HG03521 (cell line): Measurements from ENCODE around the gene DAPK1.

Experiments used
- ATAC-seq: cut with Tn5 transposase; IDR thresholded peaks from one replicate; pipeline ENCODE4 v1.9.1; 2021; ENCODE audit warnings: mild to moderate bottlenecking, moderate library complexity; ENCODE audit not compliant: unreplicated experiment

Gene DAPK1

DNA sequence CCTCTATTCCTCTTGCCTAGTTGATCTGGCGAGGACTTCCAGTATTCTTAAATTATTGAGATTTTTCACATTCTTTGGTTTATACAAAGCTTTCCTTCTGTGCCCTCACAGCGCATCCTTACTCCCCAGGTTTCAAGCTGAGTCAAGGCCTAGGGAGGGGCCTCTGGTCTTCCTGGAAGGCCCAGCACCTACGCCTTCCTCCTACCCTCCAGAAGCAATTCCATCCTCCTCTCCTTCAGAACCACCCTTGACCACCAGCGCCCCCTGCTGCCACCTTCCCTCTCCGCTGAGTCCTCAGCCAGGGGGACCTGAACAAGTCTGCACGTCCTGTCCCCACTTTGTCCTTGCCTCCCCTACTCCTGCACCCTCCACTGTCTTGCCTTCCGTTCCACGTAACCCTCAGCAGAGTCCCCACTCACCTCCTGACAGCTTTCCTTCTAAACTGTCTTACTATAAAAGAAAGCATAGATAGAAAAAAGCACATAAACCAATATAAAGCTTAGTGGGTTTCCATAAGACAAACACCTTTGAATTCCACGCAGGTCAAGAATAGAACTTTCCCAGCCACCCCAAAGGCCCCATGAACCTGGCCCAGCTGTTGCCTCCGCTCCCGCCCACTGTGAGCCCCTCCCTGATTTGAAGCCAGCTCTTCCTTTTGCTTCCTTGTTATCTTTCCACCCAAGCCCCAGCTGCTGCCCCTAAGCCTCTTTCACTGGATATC, 165.3 kb downstream of the DAPK1 start:
- no peak for ATAC-seq

DNA sequence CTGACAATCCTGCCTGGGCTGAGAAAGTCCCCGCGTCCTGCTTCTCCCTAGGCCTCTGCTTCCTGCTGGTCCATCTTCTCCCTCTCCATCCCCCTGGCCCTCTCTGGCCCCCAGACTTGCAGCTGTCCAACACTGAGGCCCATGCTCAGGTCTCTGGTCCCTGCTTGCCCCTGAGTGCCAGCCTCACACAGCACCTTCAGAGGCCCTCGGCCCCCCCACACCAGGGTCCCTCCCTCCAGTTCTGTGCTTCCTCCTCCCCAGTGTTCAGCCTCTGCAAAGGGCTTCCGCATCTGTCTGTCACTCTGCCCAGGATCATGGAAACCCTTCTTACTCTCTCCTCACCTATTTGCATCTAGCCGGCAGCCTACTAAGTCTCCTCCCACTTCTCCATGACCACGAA, 165.9 kb downstream of the DAPK1 start:
- ATAC-seq: no peak

DNA sequence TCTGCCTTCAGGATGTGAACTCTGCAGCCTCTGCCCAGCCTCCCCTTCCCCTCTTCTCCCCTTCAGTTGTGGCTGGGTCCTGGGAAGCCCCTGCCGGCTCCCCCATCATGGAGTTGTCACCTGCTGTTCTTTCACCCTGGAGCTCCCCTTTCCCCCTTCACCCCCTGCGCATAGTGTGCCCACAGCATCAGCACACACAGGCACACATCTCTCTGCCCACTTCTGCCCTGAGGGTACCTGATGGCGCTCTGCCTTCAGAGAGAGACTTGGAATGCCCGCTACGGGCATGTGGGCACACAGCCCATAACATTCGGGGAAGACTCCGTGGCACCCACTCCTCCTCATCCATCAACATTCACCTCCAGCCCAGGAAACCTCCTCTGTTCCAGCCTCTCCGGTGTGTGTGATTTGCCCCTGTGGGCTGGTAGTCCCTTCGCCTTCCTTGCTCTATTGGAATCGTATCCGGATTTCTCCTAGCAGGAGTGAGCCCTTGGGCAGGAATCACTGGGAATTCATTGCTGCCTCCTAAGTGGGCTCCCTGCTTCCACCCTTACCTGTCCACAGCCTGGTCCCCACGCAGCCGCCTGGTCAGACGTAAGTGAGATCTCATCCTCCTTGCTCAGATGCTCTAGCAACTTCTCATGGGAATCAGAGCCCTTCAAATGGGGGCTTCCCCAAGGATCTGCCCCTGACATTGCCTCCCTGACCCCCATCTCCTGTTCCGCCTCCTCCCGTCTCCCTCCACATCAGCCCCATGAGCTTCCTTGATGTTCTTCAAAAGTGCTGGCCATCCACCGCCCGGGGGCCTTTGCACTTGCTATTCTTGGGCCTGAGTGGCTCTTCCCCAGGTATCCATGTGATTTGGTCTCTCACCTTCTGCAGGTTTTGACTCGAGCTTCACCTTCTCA, 166.7 kb downstream of the DAPK1 start:
- no peak for ATAC-seq

DNA sequence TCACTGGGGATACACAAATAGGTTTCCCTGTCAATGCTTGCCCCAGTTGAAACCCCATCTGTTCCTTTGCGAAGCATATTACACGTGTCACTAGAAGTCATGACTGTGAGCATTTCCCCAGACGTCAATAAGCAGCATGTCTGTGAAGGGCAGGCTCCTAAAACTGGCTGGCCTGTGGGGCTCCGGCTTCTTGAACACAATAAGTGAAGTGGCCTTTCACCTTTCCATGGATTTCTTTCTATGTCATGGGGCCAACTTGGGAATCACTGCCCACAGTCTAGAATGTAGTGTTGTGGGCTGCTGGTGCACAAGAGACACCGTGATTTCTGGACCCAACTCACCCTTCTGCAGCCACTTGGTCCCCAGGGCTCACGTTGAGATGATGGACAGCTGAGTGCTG, 167.8 kb downstream of the DAPK1 start:
- no peak for ATAC-seq

DNA sequence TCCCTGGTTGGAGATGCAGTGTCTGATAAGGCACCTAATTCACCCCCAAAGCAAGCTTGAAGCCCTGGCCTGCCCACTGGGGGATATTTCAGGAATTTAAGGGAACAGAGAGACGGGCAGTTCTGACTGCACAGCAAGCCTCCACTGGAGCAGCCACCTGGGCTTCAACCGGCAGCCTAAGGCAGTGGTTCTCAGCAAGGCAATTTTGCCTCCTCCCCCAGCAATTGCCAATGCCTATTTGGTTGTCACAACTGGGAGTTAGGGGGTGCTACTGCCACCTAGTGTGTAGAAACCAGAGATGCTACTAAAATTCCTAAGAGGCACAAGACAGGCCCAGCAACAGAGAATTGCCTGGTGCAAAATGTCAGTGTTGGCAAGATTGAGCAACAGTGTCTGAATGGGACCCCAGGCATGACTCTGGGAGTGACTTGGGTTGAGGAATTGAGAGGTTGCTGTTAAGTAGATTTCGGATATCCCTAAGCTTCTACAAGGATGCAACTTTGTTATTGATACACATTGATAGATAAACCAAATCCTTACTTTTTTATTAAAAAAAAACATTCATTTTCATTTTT, 169.6 kb downstream of the DAPK1 start:
- no peak for ATAC-seq

DNA sequence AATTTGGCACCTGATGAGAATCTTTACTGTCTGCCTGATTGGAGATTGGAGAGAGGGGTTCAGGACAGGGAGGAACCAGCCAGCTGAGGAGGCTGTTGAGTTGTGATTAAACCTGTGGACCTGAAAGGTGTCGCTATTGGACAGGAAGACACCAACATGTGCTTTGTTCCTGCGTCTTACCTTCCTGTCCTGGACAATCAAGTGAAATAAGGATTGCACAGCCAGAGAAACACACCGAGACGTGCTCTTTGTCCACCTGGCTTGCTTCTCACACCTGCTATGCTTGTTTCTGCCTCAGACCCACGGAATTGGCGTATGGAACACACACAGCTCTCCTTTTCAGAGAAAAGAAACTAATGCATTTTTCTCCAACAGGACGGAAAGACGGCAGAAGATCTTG, 170.6 kb downstream of the DAPK1 start:
- no peak for ATAC-seq

DNA sequence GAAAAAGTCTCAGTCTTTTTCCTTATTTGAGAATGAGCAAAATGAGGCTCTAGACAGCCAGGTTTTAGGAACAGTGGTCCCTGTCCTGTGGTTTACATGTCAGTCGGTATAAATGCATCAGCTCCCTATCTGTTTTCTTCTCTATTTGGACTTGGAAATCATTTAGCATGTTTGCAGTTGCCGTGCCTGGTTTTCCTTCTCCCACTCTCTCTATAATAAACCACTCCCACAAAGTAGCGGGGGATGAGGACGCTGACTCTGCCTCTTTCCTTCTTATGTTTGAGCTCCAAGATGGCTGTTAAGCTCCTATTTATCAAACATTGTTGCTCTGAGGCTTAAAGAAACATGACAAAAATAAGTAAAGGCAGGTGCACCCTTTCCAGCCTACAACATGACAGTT, 171.1 kb downstream of the DAPK1 start:
- ATAC-seq: no peak

DNA sequence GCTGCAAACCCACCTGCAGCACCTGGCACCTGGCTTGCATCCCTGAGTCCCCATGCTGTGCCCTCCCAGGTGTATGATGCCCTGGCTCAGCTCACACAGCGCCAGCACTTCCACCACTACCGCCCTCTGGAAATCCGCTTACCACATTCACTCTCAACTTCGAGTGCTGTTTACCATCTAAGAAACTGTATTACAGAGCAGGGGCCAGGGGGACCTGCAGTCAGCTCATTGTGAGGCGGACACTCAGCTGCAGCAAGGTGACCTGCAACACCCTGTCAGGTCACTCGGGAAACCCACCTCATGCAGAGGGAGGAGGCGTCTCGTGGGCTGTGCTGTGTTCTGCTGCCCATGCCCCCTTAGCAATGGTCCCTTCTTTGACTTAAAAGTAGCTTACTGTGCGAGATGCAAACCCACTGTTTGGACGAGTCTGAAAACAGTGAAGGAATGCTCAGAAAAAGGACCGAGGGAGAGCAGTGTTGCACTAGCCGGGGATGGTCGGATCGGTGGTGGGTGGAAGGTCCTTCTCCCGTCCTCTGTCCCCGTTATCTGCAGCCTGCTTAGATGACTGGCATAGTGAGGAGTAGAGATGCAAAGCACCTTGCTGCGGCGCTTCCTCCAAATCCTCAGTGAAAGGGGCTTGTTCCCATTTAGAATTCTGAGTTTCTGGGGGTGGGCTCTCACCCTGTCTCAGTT, 173.1 kb downstream of the DAPK1 start:
- no peak for ATAC-seq

DNA sequence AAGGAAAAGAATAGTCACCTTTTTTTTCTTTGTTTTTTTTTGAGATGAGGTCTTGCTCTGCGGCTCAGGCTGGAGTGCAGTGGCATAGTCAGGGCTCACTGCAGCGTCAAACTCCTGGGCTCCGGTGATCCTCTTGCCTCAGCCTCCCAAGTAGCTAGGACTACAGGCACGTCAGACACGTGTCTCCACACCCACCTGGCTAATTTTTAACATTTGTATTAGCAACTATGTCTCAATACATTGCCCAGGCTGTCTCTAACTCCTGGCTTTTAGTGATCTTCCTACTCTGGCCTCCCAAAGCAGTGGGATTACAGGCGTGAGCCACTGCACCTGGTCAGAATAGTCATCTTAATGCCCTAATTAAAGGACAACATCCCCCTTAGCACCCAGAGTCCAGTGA, 173.8 kb downstream of the DAPK1 start:
- ATAC-seq: no peak

DNA sequence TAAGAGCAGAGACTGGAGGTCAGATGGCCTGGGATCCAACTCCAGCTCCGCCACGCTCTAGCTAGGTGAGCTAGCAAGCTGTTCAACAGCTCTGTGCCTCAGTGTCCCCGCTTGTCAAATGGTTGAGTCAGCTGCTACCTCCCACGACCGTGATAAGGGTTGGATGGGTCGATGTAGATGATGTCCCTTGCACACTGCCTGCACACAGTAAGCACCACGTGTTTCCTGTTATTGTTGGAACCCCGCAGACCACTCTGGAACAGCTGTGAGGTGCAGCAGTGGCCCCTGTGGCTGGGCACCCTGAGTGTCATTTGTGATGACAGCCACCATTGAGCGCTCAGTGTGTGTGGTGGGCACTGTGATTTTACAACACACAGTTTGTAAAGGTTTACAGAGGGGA, 174.3 kb downstream of the DAPK1 start:
- ATAC-seq: no peak

DNA sequence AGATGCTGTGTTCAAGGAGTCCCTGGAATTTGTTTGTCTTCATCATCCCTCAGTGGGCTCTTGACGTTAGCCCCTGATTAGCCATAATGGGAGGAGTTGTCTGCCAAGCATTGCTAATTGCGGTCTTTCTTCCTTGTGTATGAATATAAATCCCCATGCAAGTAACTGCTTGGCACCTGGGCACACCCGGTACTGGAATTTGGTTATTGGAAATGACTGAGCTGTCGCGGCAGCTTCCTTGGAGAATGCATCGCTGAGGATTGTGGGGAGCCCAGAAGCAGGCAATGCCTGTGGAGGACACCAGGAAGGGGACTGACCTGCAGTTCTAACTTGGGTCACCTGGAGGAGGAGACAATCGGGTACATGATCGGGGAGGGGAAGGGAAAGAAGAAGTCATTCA, 174.9 kb downstream of the DAPK1 start:
- ATAC-seq: no peak

DNA sequence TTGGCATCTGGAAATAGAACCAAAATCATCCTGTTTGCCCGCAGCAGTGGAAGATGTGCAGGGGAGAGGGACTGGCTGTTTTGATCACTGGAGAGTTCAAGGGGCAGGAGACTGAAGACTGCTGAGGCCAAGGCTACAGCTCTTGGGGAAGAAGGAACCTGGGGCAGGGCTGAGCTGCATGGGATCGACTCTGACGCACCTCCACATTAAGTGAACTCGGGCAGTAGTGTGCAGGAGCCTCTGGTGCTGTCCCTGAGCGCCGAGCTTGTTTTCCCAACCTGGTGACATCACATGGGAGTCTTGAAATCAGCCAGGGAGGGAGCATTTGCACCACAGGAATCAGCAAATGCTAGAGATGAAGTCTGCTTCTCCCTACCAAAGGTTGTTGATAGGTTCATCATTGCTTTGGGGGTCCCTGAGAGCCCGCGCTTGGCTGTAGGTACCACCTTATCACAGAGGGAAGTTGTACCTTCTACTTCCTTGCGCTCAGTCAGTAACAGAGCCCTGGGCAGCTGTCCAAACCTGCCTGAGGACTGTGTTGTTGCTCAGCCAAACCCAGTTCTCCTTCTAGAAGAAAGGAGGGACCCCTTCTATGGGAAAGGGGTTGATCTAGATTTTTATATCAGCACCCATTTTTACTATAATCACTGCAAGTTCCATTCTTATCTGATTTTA, 175.9 kb downstream of the DAPK1 start:
- no peak for ATAC-seq

DNA sequence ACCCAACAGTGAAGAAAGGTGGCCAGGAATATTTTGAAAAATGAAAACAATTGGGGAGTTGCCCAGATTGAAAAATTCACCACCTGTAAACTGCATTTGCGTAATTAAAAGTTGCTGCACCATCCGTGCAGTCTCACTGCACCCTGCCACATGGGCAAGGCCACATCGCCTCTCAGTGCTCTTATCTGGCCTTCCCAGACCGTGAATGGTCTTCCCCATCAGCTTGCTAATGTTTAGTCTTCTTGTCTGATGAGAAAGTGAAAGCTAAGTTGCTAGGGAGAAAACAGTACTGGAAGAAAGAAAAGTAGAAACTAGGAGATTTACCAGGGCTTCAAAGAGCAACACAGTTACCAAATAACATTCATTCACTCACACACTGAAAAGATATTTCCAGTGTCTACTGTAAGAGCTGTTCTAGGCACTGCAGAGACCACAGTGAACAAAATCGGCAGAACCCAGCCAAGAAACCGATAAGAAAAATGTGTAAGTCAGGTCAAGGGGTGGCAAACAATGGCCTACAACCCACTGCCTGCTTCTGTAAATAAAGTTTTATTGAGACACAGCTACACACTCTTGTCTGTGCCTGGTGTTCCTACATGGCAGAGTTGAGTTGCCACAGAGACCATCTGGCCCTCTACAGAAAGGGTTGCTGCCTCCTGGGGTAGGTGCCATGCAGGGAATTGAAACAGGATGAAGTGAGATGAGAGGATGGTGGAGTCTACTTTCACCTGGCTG, 177.1 kb downstream of the DAPK1 start:
- no peak for ATAC-seq

DNA sequence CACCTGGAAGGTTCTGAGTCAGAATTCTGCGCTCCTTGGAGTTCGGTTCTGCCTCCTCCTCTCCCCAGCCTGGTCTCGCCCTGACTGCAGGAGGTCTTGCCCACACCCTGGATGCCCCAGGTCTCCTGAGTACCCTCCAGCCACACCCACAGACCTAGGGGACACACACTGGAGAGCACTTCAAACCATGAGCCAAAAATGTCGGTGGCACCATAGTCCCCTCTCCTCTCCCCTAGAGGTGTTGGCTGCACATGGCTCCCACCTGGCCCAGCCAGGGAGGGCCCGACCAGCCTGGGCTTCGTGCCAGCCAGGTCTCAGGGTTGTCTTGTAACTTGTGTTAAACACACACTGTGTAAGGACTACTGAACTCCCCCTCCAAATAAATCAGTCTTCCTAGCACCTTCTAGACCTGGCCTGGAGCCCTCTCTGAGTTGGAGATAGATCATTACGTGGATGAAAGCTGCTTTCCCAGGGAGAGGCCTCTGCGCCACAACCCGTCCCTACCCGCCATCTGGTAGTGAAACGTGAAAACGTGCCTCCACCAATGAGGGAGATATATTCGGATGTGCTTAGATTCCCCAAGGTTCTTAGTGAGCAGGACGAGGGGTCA, 178.3 kb downstream of the DAPK1 start:
- ATAC-seq: no peak

DNA sequence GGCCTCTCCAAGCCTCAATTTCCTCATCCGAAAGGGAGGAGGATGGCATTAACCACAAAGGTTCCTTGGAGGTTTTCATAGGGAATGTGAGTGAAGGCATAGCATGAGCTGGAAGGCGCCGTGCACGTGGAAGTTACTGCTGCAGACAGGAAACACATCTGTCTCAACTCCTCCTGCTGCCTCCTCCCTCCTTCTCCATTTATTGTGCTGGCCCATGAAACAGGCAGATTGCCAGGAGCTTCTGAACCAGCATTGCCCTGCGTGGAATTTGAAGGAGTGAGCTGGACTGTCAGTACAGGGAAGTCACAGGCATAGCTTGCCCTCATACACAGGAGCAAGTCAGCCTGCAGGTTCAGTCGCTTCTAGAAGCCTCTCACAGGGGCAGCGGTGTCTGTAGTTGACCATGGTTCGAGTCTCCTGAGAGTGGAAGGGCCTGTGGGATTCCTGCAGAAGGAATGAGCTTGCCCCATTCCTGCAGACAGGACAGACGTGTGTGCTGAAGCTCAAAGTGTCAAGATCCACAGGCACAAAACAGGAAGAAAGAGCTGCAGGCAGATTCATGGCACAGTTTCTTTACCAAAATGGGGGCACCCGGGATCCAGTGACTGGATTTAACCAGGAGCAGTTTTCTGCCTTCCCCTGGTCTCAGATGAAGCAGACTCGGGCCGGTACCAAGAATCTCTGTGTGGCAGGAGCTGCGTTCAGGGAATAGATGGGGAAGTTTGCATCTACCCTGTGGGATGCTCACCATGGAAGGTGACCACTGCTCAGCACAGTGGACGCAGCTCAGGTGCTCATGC, 179.5 kb downstream of the DAPK1 start:
- no peak for ATAC-seq

DNA sequence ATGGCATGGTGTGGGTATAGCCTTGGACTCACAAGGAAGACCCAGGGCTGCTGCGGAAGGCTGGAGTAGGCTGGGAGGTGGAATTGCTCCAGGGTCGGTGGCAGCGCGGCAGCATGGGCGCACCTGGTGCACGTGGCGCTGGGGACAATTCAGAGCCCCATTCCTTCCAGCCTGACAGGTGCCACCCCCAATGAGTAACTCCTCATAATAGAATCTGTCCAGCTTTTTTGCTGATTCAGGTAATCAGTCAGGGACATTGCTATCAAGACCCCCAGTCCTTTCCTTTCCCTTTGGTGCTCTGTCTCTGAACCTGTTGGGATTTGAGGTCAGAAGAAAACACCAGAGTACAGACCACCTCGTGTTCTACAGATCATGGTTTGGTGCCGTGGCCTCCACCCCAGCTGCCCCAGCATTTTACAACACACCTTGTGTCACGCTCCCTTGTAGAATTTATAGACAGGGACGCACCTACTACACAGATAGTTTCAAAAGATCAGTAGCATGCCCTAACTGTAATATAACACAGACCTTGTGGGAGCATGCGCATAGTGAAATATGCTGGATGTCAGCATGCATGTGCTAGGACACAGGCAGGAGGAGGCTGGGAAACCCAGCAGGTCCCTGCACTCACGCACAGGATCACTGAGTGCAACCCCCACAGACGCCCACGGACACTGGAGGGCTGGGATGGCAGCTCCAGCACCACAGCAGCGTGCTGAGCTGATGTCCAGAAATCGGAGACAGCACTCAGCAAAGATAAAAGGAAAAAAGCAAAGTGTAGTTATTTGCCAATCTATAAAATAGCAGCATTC, 180.3 kb downstream of the DAPK1 start:
- ATAC-seq: no peak

DNA sequence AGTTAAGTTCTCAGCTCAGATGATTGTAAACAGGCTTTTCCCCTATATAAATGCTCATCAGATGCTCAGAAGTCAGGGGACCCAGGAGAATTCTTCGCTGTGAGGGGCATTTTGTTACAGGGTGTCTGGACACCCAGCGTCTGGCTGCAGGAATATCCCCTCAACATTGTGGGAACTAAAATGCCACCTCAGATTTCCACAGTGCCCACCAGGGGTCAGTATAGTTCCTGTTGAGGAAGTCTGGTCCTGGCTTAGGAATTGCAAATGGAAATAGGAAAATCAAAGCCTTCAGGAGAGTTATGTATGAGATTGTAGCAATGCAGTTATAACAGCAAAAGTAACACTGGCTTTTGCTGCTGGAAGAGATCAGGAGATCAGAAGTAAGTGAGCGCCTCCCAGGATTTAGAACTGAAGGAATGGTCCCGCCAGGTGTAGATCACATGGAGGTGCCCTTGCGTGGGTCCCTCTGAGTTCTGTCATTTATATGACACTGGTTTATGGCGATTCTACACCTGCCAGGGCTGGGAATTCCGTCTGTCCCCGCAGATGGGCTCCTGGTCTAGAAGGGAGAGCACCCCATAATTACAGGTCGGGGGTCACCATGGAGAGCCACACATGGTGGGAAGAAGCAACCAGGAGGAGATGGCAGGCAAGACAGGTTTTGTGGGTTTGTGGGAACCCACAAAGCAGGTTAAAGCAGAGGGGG, 181.1 kb downstream of the DAPK1 start:
- ATAC-seq: no peak
